Measurements from ENCODE around the gene GBE1. TPM values are rescaled to one million over a fixed set of nuclear protein-coding genes. Genes with fewer than 3 reads are reported as not detected.

GBE1 gene
- polyA plus RNA-seq, 1 experiment, result 60.1 TPM

DNA sequence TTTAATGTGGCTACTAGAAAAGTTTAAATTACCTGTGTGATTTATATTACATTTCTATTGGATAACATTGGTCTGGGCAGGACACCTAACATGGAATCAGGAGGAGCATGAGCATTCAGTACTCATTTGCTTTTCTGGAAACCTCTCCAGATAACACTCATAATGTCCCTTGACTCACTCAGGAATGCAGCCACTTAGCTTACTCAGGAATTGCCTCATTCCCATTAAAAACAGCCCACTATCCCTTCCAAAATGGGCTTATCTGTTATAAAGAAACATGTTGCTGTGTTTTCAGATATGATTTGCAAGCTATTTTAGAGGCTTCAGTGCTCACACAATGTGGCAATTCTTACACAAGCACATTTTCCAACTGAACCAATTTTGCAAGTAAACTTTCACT, 17.1 kb downstream of the GBE1 start:
- Histone ChIP-seq H3K27me3 (ENCODE audit: control insufficient read depth, insufficient read depth, low read length) (no peaks in the 10 kb centered on the region), H3K27ac (ENCODE audit: low read depth, low read length) (peak overlapping the region; percentile 42), H3K9me3 (ENCODE audit: control insufficient read depth, insufficient read depth, low read length) (0 out of 2 replicates have a peak, but pooled peaks cover 2% of the 10 kb centered on the region), H3K4me3 (ENCODE audit: low read depth, low read length) (no peak overlapping the region)
- TF ChIP-seq, protein P1, sequence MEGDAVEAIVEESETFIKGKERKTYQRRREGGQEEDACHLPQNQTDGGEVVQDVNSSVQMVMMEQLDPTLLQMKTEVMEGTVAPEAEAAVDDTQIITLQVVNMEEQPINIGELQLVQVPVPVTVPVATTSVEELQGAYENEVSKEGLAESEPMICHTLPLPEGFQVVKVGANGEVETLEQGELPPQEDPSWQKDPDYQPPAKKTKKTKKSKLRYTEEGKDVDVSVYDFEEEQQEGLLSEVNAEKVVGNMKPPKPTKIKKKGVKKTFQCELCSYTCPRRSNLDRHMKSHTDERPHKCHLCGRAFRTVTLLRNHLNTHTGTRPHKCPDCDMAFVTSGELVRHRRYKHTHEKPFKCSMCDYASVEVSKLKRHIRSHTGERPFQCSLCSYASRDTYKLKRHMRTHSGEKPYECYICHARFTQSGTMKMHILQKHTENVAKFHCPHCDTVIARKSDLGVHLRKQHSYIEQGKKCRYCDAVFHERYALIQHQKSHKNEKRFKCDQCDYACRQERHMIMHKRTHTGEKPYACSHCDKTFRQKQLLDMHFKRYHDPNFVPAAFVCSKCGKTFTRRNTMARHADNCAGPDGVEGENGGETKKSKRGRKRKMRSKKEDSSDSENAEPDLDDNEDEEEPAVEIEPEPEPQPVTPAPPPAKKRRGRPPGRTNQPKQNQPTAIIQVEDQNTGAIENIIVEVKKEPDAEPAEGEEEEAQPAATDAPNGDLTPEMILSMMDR (IDR thresholded peaks at IDR 0.05; ENCODE audit: low read depth, low read length), result no peak
- ChIA-PET POLR2A (interaction anchor here (0.8 to 1.7 kb wide), 2 partner anchors 11 to 18 kb away, joined by 3 to 12 read pairs; partner anchors contain the start of gene GBE1), CTCF (no interaction called here)
- peak; percentile 77 for DNase-seq (ENCODE audit: low read depth, low spot score)

DNA sequence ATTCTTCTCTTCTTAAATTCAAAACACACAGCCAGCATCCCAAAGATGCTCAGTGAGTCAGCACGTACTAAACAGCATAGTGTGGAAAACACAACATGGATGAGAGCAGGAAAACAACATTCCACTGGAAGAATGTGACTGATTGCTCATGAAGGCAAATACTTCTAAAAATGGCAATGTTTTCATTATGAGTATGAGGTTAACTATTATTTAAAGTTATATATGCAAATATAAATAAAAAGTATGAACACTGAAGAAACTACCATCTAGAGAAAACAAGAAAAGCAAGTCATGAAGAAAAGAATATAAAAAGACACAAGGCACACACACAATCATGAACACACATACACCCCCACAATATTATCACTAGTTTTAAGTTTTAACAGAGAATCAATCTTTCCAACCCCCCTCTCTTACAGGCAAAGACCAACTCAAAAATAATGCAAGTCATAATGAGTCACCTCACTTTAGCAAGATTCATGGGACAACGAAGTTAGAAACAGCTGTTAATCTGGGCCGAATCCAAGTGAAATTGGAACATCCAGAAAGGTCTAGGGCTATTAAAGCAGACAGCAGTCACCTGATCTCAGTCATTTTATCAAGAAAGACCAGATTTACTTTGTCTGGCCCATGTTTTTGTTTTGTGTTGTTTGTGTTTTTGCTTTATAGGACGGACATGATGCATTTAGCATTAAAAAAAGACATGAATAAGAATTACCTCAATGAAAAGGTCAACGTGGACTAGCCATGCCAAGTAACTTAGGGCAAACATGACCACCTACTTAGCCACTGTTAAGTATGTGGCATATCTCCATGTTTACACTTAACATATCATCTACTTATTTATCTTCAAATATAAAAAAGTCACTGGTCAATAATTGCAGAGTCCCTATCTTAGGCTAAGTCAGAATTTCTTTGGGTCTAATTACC, 18.1 kb downstream of the GBE1 start:
- peak; percentile 91 for DNase-seq (ENCODE audit: low read depth, low spot score)
- TF ChIP-seq, protein P1 (IDR thresholded peaks at IDR 0.05; ENCODE audit: low read depth, low read length), result no peak
- peak overlapping the region; percentile 93 for H3K27ac ChIP-seq (ENCODE audit: low read depth, low read length)
- ChIA-PET CTCF (no interaction called here), POLR2A (interaction anchor here (0.6 to 1.7 kb wide), 2 partner anchors 19 to 36 kb away, joined by 3 to 12 read pairs; partner anchors contain the start of gene GBE1)
- H3K9me3 ChIP-seq (ENCODE audit: control insufficient read depth, insufficient read depth, low read length), result 0 out of 2 replicates have a peak, but pooled peaks cover 2% of the 10 kb centered on the region
- H3K4me3 ChIP-seq (ENCODE audit: low read depth, low read length), result no peak overlapping the region
- H3K27me3 ChIP-seq (ENCODE audit: control insufficient read depth, insufficient read depth, low read length), result no peaks in the 10 kb centered on the region

DNA sequence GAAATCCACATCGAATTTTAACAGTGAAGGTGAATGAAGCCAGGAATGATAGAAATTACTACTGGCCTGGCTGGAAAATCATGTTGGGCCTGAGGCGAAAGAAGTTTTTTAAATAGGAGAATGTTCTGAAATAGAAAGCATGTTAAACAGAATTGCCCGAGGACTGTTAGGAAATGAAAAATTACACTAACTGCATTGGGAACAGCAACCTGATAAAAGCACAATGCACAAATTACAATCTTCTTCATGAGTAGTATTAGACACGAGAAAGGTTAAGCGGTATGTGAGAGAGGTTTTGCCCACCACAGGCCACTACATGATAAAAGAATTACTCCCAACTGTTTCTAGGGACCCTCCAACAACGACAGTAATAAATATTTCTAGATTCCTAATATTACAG, 18.9 kb downstream of the GBE1 start:
- Histone ChIP-seq H3K27me3 (ENCODE audit: control insufficient read depth, insufficient read depth, low read length) (no peaks in the 10 kb centered on the region), H3K27ac (ENCODE audit: low read depth, low read length) (peak overlapping the region; percentile 93), H3K9me3 (ENCODE audit: control insufficient read depth, insufficient read depth, low read length) (no peaks in the 10 kb centered on the region), H3K4me3 (ENCODE audit: low read depth, low read length) (no peak overlapping the region)
- CTCF ChIA-PET, result no interaction called here
- TF ChIP-seq, protein P1 (IDR thresholded peaks at IDR 0.05; ENCODE audit: low read depth, low read length), result no peak
- POLR2A ChIA-PET, result no interaction called here
- no peak for DNase-seq (ENCODE audit: low read depth, low spot score)

DNA sequence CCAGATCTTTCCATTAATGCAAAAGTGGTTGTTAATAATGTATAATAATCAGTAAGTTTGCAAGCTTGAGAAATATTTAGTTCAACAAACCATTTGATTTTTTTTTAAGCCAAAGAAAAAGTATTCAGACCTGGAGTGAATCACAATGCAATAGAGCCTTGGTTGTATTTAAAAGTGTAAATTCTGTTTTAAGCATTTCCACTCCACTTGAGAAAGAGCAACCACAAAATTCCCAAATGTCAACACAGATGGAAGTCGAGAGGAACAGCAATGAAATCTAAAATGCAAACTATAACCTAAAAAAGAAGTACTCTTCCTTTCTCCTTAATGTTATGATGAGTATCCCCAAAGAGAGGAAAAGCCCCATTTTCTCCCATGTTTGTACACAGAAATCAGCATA, 20.2 kb downstream of the GBE1 start:
- Histone ChIP-seq H3K27ac (ENCODE audit: low read depth, low read length) (no peak overlapping the region), H3K9me3 (ENCODE audit: control insufficient read depth, insufficient read depth, low read length) (no peaks in the 10 kb centered on the region), H3K4me3 (ENCODE audit: low read depth, low read length) (no peak overlapping the region), H3K27me3 (ENCODE audit: control insufficient read depth, insufficient read depth, low read length) (no peaks in the 10 kb centered on the region)
- POLR2A ChIA-PET, result no interaction called here
- peak; percentile 42 for DNase-seq (ENCODE audit: low read depth, low spot score)
- CTCF ChIA-PET, result interaction anchor here (0.6 to 1.3 kb wide), 2 partner anchors 74 to 250 kb away, joined by 3 read pairs; no protein-coding TSS in a partner anchor
- TF ChIP-seq, protein P1 (IDR thresholded peaks at IDR 0.05; ENCODE audit: low read depth, low read length), result no peak

DNA sequence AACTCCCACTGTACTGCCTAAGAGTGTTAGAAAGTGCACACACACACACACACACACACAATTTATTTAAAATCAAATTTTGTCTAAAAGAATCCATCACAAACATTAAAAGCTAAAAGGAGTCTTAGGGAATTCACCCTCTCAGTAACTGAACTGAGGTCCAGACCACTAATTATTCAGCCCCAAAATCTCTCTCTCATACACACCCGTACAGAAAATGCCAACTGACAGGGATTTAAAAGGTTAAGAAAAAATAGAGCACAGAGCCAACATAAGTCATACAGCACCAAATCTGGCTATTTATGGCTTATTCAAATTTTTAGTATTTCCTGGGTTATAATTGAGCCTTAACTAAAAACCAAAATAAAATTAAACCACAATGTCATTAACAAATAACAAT, 20.7 kb downstream of the GBE1 start:
- ChIA-PET POLR2A (no interaction called here), CTCF (interaction anchor here (0.6 to 1.3 kb wide), 2 partner anchors 74 to 249 kb away, joined by 3 read pairs; no protein-coding TSS in a partner anchor)
- Histone ChIP-seq H3K27me3 (ENCODE audit: control insufficient read depth, insufficient read depth, low read length) (no peaks in the 10 kb centered on the region), H3K4me3 (ENCODE audit: low read depth, low read length) (no peak overlapping the region), H3K27ac (ENCODE audit: low read depth, low read length) (no peak overlapping the region), H3K9me3 (ENCODE audit: control insufficient read depth, insufficient read depth, low read length) (no peaks in the 10 kb centered on the region)
- DNase-seq (ENCODE audit: low read depth, low spot score), result no peak
- TF ChIP-seq, protein P1 (IDR thresholded peaks at IDR 0.05; ENCODE audit: low read depth, low read length), result no peak
